Measurements from ENCODE around the gene UGT1A5. TPM values are rescaled to one million over a fixed set of nuclear protein-coding genes. Genes with fewer than 3 reads are reported as not detected.

UGT1A5 gene
- total and polyA plus RNA-seq, 2 of the 8 experiments (the other 6 are each of a cell fraction or from before 2014, with no cell fraction given): not detected

DNA sequence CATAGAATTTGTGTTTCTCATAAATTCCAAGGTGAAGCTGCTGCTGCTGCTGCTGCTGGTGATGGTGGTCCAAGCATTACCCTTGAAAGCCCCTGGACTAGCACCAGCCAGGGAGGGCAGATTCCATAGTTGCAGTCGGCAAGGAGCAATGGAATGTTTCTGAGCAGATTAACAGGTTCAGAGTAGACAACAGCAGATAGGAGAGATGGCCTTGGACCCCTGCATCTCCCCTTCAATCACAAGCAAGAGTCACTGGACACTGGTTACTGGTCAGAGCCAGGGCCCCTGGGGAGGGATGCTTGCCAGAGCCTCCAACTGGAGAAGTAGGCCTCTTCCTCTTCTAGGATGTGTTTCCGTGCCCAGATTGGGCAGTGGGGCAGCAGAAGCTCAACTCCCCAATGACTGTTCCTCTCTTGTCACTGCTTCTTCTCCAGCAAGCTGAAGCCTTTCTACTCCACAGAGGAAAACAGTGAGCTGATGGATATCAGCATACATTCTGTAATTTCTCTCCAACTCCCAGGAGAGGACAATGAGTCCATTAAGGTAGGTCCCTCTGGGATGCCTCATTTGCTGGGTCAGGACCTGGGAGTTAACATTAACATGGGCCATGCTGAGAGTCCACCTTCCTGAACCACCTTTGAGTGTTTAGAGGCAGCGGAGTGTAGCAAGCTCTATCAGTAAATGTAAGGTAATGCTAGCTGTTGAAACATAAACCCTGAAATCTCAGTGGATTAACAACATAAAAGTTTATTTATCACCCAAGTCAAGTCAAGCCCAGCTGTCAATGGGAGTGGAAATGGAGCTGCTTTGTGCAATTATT, 100.7 kb downstream of the UGT1A5 start (continued):
- TF ChIP-seq POLR2A (IDR thresholded peaks at IDR 0.05; ENCODE audit: control extremely low read depth in 1 of 2, low read depth in 2 of 2, low read length in 2 of 2) (no peak), SP2 (IDR thresholded peaks at IDR 0.05; ENCODE audit: low read length) (no peak)

All from H1 (cell line).